DMS79 (cell line): ENCODE measurements around the gene MYBPC2.
"Not testable (repeated sequence)": the region's sequence is repeated elsewhere in the genome, so short reads cannot be mapped to it uniquely, and the experiment has no call there.

Experiments used
- DNase-seq: peaks from one replicate; lab custom pipeline; 2025; lab: John Stamatoyannopoulos, UW

MYBPC2 gene

DNA sequence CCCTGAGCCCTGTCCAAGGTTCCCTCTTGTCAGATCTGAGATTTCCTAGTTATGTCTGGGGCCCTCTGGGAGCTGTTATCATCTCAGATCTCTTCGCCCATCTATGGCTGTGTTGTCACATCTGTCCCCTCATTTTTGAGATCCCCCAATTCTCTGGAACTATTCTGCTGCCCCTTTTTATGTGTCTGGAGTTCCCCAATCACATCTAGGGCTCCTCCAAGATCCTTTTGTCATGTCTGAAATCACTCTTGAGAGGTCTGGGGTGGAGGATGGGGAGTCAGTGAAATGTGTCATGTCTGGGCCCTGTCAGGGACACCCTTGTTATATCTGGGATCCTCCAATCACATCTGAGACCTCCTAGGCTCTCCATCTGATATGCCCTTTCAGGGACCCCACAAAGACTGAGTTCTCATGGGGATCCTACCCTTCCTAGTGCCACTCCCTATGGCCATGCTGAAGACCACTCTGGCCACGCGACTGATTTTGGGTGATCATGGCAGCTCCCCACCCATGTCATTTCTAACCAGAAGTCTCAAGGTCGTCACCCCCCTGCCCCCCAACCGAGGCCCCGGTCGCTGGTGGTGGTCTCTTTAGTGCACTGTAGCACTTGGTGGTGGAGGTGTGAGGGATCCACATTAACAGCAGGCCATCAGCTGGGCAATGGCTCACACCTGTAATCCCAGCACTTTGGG is 3.8 kb upstream of the MYBPC2 start:
- DNase-seq, result no peak

DNA sequence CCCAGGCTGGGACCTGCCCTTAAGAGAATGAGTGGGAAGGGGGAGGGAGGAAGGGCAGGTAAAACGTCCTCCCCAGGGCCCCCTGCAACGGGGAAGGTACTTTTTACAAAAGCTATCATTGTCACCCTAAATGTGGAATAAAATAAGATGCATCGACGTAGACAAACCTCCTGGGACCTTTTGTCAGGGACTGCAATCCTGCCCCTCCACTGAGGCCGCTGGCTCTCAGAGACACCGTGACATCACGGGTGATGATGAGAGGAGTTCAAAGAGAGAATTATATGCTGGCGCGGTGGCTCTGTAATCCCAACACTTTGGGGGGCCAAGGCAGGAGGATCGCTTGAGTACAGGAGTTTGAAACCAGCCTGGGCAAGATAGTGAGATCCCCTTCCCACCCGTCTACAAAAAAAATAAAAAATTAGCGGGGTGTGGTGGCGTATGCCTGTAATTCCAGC is 1.8 kb upstream of the MYBPC2 start:
- no peak for DNase-seq

DNA sequence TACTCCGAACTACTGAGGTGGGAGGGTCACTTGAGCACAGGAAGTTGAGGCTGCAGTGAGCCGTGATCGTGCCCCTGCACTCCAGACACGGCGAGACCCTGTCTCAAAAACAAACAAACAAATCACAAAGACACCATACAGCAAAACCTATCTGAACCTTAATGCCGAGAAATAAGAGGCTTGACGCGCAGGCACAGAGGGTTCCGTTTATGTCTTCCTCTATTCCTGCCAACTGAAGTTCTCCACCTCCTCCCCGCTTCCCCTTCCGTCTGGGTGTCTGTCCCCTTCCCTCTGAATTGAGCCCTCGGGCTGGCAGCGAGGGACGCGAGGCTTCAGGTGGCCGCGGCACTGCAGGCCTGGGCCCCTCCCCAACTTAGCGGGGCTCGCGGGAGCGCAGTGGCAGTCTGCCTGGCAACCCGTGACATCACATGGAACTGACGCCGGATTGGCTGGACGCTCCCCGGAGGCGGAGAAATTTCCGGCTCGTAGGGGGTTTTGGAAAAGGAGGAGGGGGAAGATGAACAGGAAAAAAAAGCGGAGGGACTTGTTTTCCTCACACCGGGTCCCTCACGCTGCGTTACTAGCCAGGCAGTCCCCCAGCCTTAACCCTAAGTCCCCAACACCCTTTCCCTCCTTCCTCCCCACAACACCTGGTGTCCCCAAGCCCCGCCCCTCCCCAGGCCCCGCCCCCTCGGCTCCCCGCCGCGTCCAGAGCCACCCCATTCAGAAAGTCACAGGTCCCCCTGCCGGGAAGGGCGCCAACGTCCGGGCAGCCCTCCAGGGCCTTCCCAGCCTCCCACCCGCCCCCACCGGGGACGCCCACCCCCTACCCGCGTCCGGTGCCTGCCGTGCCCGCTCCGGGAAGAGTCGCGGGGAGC is 1.1 kb upstream of the MYBPC2 start:
- DNase-seq, result peak; percentile 55

DNA sequence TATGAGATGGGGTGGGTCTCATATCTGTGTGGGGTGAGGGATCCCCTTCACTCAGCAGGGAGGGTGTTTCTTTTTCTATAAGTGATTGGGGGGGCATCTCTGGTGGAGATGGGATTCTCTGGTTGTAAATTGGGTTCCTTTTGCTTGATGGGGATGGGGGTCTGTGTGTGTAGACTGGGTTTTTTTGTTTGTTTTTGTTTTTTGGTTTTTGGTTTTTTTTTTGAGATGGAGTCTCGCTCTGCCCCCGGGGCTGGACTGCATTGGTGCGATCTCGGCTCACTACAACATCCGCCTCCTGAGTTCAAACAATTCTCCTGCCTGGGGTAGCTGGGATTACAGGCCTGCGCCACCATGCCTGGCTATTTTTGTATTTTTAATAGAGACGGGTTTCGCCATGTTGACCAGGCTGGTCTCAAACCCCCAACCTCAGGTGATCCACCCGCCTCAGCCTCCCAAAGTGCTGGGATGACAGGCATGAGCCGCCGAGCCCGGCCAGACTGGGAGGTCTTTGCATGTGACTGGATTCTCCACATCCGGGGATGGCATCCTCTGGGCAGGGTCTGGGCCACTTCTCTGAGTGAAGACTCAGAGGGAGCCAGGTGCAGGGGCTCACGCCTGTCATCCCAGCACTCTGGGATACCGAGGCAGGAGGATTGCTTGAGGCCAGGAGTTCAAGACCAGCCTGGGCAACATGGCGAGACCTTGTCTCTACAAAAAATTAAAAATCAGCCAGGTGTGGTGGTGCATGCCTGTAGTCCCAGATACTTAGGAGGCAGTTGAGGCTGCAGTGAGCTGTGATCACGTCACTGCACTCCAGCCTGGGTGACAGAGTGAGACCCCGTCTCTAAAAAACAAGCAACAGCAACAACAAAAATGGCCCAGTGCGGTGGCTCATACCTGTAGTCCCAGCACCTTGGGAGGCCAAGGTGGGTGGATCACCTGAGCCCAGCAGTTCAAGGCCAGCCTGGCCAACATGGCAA is 799 bp downstream of the MYBPC2 start:
- DNase-seq, result no peak

DNA sequence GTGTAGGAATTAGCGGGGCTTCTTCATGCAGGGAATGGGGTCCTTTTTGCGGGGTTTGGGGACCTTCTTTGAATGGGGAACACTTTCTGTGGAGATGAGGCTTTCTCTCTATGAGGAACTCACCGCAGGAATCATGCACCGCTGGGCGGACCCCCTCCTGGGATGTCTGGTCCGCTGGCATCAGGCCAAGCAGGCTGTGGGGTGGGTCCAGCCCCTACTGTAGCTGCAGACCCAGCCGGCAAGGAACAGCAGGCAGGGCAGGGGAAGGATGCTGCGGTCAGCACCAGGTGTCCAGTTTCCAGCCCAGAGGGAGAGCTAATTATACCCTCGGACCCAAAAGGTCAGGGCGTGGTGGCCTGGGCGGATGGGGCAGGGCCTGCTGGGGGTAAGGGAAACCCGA is 1.8 kb downstream of the MYBPC2 start:
- no peak for DNase-seq

DNA sequence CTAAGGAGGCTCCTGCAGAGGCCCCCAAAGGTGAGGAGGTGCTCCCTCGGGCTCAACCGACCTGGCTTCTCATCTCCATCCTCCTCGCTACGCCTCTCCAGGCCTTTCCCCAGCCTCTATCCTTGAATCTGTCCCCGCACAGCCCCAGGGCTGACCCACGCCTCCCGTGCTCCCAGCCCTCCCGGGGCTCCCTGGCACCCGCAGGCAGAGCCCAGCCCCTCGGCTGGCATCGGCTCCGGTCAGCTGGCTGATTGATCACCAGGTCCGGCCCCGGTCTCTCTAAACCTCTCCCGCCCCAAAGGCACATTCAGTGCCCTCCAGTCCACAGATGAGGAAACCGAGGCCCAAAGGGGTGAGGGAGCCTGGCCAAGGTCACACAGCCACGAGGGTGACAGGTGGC is 2.5 kb downstream of the MYBPC2 start:
- no peak for DNase-seq

DNA sequence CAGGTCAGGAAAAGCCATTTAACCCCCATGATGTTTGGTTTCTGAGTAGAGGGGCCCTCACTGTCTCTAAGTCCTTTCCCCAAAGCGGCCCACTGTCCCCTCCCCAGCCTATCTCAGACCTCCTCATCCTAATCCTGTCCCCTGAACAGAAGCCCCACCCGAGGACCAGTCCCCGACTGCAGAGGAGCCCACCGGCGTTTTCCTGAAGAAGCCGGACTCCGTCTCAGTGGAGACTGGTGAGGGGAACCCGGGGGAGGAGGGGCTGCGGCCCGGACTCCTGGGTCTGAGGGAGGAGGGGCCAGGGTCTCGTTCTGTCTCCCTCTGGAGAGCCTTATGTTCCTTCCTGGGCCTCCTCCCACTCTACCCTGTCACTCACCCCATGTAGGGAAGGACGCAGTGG is 2.9 kb downstream of the MYBPC2 start:
- DNase-seq, result no peak

DNA sequence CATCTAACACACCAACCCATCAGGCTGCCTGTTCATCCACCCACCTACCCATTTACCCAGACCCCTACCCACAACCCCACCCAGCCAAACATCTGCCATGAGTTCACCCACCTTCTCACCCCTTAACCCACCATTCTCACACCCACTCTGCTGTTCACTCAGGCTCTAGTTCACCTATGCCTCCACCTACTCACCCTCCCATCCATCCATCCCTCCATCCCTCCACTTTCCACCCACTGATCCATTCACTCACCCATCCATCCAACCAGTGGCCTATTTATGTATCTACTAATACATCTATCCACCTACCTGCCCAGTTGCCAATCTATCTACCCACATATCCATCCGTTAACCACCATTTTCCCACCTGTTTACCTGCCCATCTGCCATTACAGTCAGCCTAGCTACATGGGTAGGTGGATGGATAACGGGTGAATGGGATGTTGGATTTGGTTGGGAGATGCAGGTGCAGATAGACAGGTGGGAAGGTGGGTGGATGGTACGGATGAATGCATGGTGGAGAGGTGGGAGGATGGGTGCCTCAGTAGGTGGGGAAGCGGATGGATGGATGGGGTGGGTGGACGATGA is 5.3 kb downstream of the MYBPC2 start:
- no peak for DNase-seq

DNA sequence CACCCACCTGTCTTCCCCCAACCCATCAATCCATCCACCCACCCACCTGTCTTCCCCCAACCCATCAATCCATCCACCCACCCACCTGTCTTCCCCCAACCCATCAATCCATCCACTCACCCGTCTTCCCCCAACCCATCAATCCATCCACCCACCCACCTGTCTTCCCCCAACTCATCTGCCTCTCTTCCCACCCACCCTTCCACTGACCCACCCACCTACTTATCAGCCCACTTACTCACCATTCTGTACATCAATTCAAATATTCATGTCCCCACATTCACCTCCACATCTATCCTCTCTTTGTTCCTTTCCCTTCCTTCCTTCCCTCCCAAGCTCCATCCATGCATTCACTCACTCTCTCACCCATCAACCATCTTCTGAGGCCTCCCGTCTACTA is 6.4 kb downstream of the MYBPC2 start:
- DNase-seq, result not testable (repeated sequence)

DNA sequence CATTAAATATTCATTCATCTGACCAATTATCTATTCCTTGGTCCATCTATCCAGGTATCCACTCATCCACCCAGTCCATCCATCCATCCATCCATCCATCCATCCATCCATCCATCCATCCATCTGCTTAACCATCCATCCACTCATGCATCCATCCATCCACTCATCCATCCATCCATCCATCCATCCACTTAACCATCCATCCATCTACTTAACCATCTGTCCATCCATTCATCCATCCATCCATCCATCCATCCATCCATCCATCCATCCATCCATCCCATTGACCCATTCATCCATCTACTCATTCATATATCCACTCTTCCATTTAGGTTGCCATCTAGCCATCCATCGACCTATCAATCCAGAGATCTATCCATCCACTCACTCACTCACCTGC is 11.4 kb downstream of the MYBPC2 start:
- no peak for DNase-seq

DNA sequence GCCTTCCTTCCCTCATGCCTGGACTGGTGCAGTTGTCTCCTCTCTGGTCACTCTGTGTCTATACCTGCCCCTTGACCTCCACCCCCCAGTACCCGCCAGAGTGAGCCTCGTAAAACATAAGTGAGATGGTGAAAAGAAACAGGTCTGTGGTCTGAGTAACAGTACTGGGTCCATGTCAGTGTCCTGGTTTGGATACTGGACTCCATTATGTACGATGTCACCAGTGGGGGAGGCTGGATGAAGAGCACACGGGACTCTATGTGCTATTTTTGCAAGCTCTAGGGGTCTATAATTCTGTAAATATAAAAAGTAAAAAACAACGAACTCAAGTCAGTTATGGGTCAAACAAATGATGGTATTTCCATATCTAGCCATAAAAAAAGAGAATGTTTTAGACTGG is 14.4 kb downstream of the MYBPC2 start:
- no peak for DNase-seq

DNA sequence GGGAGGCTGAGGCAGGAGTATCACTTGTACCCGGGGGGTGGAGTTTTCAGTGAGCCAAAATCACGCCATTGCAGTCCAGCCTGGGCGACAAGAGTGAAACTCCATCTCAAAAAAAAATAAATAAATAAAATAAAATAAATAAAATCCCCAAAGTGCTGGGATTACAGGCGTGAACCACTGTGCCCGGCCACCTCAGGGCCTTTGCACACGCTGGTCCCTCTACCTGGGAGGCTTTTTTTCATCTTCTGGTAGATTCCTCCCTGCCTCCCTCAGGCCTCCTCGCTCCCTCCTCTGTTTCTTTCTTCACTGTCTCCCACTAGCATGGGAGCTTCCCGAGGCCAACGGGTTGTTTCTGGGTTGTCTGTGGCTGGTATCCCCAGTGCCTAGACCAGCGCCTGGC is 15.1 kb downstream of the MYBPC2 start:
- no peak for DNase-seq

DNA sequence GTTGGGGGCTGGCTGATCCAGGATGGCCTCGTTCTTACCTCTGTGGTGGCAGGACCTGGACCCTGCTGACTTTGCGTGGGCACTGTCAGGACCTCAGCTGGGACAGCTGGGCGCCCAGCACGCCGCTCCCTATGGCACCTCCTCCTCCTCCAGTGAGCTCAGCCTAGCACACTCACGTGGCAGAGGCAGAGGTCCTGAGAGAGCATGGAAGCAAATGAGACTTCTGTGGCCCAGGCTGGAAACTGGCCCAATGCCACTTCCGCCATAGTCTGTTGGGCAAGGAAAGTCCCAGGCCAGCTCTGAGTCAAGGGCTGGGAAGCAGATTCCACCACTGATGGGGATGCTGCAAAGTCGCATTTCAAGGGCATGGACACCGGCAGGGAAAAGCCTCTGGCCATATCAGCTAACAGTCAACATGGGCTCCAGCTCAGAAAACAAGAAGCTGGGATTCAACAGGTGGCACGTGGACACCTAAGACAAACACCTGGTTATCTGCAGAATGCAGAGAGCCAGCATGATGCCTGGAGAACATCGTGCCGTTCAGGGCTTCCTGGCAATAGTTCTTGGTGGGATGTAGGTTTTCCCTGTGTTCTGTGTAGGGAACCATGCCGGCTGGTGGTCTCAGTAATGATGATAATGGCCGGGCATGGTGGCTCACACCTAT is 16.7 kb downstream of the MYBPC2 start:
- DNase-seq, result no peak

DNA sequence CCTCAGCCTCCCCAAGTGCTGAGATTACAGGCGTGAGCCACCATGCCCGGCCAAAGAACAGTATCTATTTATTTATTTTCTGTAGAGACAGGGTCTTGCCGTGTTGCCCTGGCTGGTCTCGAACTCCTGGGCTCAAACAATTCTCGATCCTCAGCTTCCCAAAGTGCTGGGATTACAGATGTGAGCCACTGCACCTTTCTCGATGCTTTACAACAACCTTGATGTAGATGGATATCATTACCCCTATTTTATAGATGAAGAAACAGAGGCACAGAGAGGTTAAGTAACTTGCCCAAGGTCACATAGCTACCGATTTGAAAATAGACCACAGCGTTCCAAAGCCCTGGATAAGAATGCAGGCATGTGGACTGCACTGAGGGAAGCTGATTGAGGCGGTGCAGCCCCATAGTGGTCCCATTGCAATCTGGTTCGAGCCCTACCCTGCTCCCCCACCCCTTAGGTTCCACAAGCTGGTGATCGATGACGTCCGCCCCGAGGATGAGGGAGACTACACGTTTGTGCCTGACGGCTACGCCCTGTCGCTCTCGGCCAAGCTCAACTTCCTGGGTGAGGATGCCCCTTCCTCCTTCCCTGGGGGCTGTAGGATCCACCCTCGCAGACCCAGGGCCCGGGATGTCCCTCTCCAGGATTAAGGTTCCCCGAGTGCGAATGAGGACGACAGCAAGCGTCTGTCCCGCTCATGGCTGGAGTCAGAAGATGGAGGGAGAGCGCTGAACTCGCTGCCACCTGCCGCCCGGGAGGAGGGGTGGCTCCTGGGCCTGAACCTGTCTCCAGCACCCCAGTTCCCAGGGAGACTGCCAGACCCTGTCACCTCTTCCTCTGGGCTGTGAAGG is 17.9 kb downstream of the MYBPC2 start:
- DNase-seq, result no peak

DNA sequence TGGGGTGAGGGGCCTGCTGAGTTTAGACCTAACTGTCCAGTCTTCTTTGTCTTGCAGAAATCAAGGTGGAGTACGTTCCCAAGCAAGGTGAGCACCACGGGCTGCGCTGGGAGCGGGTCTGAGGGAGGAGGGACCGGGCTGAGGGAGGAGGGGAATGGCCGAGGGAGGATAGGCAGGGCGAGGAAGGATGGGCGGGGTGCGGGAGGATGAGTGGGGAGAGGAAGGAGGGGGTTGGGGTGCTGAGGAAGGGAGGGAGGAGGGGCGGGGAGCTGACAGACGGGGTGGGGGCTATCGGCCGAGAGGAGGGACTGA is 18.5 kb downstream of the MYBPC2 start:
- no peak for DNase-seq

DNA sequence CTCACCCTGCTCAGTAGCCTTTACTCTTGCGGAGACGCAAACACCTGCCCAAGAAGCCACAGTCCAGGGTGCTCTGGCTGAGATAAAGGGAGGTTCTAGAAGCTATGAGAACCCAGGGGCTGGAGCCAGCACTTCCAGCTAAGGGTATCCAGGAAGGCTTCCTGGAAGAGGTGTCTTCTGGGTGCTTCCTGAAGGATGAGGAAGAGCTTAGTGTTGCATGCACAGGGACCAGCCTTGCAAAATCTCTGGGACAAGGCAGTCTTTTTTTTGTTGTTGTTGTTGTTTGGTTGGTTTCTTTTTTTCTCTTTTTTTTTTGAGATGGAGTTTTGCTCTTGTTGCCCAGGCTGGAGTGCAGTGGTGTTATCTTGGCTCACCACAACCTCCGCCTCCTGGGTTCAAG is 20.6 kb downstream of the MYBPC2 start:
- no peak for DNase-seq

DNA sequence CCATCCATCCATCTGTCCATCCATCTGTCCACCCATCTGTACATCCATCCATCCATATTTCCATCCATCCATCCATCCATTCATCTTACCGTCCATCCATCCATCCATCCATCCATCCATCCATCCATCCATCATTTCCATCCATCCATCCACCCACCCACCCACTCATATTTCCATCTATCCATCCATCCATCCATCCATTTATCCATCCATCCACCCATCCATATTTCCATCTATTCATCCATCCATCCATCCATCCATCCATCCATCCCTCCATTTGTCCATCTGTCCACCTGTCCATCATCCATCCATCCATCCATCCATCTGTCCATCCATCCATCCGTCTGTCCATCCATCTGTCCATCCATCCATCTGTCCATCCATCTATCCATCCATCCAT is 23.3 kb downstream of the MYBPC2 start:
- no peak for DNase-seq

DNA sequence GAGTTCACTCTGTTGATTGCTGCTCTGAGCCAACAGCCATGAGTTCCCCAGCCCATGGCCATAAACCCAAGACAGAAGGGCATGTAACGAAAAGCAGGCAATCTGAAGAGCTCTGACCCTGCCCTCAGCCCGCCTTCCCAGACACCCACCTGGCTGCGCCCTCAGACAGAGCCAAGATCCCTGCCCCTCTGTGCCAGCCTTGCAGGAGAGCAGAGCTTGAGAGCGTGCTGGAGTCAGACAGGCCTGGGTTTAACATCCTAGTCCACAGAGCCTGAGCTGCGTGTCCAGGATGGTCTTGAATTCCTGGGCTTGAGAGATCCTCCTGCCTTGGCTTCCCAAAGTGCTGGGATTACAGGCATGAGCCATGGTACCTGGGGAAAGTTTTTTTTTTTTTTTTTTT is 24.6 kb downstream of the MYBPC2 start:
- DNase-seq, result no peak

DNA sequence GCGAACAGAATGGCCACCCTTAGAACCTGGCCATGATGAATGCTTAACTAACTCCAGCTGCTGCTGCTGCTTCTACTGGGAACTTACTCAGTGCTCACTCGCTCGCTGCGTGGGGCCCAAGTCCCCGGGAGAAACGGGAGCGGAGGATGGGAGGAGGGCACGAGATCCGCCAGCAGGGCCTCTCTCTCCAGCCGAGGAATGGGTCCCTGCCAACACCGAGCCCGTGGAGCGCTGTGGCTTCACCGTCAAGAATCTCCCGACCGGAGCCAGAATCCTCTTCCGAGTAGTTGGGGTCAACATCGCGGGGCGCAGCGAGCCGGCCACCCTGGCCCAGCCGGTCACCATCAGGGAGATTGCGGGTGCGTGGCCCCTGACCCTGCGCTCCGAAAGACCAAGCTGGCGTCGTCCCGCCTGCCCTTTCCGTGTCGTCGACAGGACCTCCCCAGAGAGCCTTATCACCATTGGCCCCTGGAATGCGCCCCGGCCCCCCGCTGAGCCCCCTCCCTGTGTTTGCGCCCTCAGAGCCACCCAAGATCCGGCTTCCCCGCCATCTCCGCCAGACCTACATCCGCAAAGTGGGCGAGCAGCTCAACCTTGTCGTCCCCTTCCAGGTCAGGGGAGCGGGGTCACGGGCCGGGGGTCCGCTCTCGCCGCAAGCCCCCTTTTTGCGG is 25.8 kb downstream of the MYBPC2 start:
- DNase-seq, result no peak

DNA sequence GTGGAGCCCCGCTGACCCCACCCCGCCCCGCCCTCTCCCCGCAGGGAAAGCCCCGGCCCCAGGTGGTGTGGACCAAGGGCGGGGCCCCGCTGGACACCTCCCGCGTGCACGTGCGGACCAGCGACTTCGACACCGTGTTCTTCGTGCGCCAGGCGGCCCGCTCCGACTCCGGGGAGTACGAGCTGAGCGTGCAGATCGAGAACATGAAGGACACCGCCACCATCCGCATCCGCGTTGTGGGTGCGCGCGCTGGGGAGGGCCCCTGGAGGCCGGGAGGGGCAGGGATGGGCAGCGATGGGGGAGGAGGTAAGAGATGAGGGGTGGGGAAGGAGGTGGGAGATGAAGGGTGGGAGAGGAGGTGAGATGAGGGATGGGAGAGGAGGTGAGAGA is 26.4 kb downstream of the MYBPC2 start:
- DNase-seq, result no peak
